HepG2 (cell line): ENCODE results near the gene NIPAL3. TPM values are rescaled to one million over a fixed set of nuclear protein-coding genes. Genes with fewer than 3 reads are reported as not detected.

Experiments
- NFIC ChIP-seq: IDR thresholded peaks from 2 replicates; pipeline ENCODE4 v1.6.1; 2012; ENCODE audit warnings: mild to moderate bottlenecking, low read length, inconsistent platforms
- NFKBIZ ChIP-seq: IDR thresholded peaks from 2 replicates; pipeline ENCODE4 v1.6.1; 2018; ENCODE audit warnings: missing genetic modification reagents, missing compliant biosample characterization
- PBX2 ChIP-seq: IDR thresholded peaks from 2 replicates; pipeline ENCODE4 v1.6.1; 2016; ENCODE audit warnings: control low read depth
- POLR2AphosphoS5 ChIP-seq: IDR thresholded peaks from 2 replicates; pipeline ENCODE4 v1.6.1; 2012; ENCODE audit warnings: low read depth, low read length
- PTBP1 ChIP-seq: fragments of 200-400 bp; formaldehyde crosslinking; IDR thresholded peaks from 2 replicates; pipeline ENCODE4 v1.6.1; 2018; ENCODE audit warnings: low read length, low read depth; ENCODE audit not compliant: poor library complexity, severe bottlenecking
- REL ChIP-seq: sonication (generic); formaldehyde crosslinking; conservative IDR thresholded peaks from 2 replicates; pipeline ENCODE4 v1.8.0; 2022; ENCODE audit warnings: mild to moderate bottlenecking, missing genetic modification reagents, moderate library complexity
- SOX13 ChIP-seq, 3 experiments: fragments of 450-650 bp in 1 of 3; sonication (generic) in 1 of 3; formaldehyde crosslinking in 1 of 3; IDR thresholded peaks in 2 of 3; conservative IDR thresholded peaks in 1 of 3; 2 replicates each; pipeline versions ENCODE4 v1.5.0 to v1.6.1; 2016 to 2020; ENCODE audit warnings: antibody characterized with exemption in 1 of 3, mild to moderate bottlenecking in 1 of 3, missing compliant biosample characterization in 1 of 3, missing genetic modification reagents in 1 of 3, moderate library complexity in 1 of 3
- TFDP1 ChIP-seq: IDR thresholded peaks from 2 replicates; pipeline ENCODE4 v1.6.1; 2016; ENCODE audit warnings: missing compliant biosample characterization, missing genetic modification reagents, borderline replicate concordance
- ZBTB21 ChIP-seq: sonication (generic); formaldehyde crosslinking; IDR thresholded peaks from 2 replicates; pipeline ENCODE4 v1.4.0; 2020; ENCODE audit warnings: missing genetic modification reagents
- ZNF235 ChIP-seq: sonication (generic); formaldehyde crosslinking; IDR thresholded peaks from 2 replicates; pipeline ENCODE4 v1.8.1; 2023; ENCODE audit warnings: mild to moderate bottlenecking, missing genetic modification reagents, borderline replicate concordance
- ZNF512B ChIP-seq: sonication (generic); formaldehyde crosslinking; IDR thresholded peaks from 2 replicates; pipeline ENCODE4 v1.5.1; 2020; ENCODE audit warnings: missing genetic modification reagents, mild to moderate bottlenecking, borderline replicate concordance
- ZNF607 ChIP-seq: sonication (generic); formaldehyde crosslinking; IDR thresholded peaks from 2 replicates; pipeline ENCODE4 v1.5.1; 2020; ENCODE audit warnings: missing genetic modification reagents, mild to moderate bottlenecking, borderline replicate concordance
- ZZZ3 ChIP-seq: sonication (generic); formaldehyde crosslinking; IDR thresholded peaks from 2 replicates; pipeline ENCODE4 v1.4.0; 2020; ENCODE audit warnings: missing genetic modification reagents, mild to moderate bottlenecking, borderline replicate concordance
- polyA plus RNA-seq, 8 experiments: library from polyadenylated mRNA; depleted of rRNA in 3 of 8; stranded (reverse) in 7 of 8; unstranded in 1 of 8; fragments of >200 nt; fragmentation: Illumina TruSeq in 4 of 8; extraction: Trizol in 4 of 8; gene quantifications; 2 replicates each; pipeline versions ENCODE4 v1.2.1 to v1.2.3, GENCODE V29; 2011 to 2016; ENCODE audit warnings: low read depth in 4 of 8, missing spikeins in 1 of 8, mixed read lengths in 1 of 8; ENCODE audit not compliant: insufficient read depth in 1 of 8
- total RNA-seq, 5 experiments: library from RNA; depleted of rRNA; stranded (reverse); fragments of >200 nt; fragmentation: Illumina TruSeq; extraction: Trizol; gene quantifications; 2 replicates each; pipeline ENCODE4 v1.2.3, GENCODE V29; 2016; ENCODE audit warnings: low read depth in 1 of 5
- TF ChIP-seq, protein P1 (sequence below): sonication (generic); formaldehyde crosslinking; IDR thresholded peaks from 2 replicates; pipeline ENCODE4 v1.4.0; 2020; ENCODE audit warnings: mild to moderate bottlenecking, missing genetic modification reagents

NIPAL3 gene
- total and polyA plus RNA-seq, 2 of the 13 experiments (the other 11 are each of a cell fraction or from before 2014, with no cell fraction given) = 5.6 to 8.6 TPM

GRCh38 chr1:24389231-24389678 is 26.3 kb upstream of the NIPAL3 start (continued):
- TF ChIP-seq ZNF235 (no peak), ZNF607 (CRISPR knock-in tag) (no peak), POLR2AphosphoS5 (no peak), ZNF512B (CRISPR knock-in tag) (no peak), PTBP1 (no peak), ZZZ3 (CRISPR knock-in tag) (no peak), REL (CRISPR knock-in tag) (no peak), PBX2 (CRISPR knock-in tag) (no peak), ZBTB21 (CRISPR knock-in tag) (no peak), SOX13 (IDR thresholded peaks at IDR 0.05) (peak; percentile 53), SOX13 (CRISPR knock-in tag; conservative IDR thresholded peaks at IDR 0.05 in 1 of 2, IDR thresholded peaks at IDR 0.05 in 1 of 2) (peak in 1 of 2 experiments; percentile 92; a peak in 2 of 4 replicates), NFIC (no peak), TFDP1 (no peak), NFKBIZ (no peak)
- TF ChIP-seq, protein P1, sequence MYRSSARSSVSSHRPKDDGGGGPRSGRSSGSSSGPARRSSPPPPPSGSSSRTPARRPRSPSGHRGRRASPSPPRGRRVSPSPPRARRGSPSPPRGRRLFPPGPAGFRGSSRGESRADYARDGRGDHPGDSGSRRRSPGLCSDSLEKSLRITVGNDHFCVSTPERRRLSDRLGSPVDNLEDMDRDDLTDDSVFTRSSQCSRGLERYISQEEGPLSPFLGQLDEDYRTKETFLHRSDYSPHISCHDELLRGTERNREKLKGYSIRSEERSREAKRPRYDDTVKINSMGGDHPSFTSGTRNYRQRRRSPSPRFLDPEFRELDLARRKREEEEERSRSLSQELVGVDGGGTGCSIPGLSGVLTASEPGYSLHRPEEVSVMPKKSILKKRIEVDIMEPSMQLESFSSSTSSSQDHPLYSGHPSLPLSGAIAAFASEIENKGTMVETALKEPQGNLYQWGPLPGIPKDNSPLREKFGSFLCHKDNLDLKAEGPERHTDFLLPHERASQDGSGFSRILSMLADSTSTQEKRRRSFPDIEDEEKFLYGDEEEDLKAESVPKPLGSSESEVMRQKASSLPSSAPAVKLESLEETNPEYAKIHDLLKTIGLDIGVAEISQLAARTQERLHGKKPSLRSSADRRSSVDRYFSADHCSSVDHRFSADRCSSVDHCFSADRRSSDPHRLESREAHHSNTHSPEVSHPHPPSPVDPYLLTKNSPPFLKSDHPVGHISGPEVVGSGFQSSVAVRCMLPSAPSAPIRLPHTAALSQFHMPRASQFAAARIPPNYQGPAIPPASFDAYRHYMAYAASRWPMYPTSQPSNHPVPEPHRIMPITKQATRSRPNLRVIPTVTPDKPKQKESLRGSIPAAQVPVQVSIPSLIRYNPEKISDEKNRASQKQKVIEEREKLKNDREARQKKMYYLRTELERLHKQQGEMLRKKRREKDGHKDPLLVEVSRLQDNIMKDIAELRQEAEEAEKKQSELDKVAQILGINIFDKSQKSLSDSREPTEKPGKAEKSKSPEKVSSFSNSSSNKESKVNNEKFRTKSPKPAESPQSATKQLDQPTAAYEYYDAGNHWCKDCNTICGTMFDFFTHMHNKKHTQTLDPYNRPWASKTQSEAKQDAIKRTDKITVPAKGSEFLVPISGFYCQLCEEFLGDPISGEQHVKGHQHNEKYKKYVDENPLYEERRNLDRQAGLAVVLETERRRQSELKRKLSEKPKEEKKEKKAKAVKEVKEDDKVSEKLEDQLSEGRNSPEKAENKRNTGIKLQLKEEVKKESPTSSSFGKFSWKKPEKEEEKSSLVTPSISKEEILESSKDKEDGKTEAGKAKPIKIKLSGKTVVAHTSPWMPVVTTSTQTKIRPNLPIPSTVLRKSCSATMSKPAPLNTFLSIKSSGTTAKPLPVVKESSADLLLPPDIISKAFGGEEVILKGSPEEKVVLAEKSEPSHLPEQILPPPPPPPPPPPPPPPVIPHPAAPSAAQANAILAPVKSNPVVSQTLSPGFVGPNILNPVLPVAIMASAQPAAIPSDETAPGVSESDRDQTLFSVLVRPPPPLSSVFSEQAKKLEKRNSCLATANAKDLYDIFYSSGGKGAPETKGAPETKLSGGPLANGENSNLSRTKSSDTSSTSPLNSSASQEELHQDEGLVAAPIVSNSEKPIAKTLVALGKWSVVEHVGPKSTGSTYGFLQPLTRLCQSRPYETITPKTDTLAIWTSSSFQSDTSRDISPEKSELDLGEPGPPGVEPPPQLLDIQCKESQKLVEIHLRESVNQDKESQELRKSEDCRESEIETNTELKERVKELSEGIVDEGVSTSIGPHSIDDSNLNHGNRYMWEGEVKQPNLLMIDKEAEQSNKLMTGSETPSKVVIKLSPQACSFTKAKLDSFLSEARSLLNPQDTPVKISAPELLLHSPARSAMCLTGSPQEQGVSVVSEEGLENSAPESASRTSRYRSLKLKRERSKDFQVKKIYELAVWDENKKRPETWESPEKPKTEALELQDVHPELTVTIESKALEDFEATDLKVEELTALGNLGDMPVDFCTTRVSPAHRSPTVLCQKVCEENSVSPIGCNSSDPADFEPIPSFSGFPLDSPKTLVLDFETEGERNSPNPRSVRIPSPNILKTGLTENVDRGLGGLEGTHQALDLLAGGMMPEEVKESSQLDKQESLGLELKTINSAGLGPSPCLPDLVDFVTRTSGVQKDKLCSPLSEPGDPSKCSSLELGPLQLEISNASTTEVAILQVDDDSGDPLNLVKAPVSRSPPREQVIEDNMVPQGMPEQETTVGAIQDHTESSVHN (CRISPR knock-in tag) = no peak
